ENCODE data around the gene ASCL3.
"Not testable (repeated sequence)": the region's sequence is repeated elsewhere in the genome, so short reads cannot be mapped to it uniquely, and the experiment has no call there.

Gene ASCL3, protein sequence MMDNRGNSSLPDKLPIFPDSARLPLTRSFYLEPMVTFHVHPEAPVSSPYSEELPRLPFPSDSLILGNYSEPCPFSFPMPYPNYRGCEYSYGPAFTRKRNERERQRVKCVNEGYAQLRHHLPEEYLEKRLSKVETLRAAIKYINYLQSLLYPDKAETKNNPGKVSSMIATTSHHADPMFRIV

DNA sequence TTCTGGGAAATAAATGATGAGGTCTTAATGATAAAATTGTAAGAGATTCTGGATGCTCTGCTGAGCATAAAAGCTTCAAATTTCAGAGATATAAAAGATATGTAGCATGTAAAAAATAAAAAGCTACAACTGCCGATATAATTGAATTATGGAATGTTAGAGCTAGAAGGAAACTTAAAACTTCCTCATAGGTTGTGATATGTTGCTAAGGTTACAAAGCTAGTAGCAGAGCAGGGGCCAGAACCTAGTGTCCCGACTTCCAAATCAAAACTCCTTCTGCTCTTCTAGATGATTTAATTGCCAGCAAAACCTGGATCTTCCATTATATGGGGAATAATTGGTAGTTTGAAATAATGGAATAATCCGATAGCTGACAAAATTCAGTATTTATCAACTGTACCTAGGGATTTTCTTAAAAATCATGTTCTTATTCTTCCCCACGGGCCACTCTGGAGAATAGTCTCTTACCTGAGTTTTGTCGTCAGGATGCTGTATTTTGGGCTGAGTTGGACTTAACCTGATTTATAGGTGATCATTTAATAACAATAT is at the start of gene ASCL3:
Gene ASCL3 (minus strand): TSS at position 499 of the 549 bp plus-strand sequence. CDS start 4,855 bp downstream, outside the sequence.
- Histone ChIP-seq H3K27me3 (ENCODE audit: control insufficient read depth in 1 of 2, insufficient read depth in 2 of 2, low read length in 2 of 2) (no peaks in the 10 kb centered on the region), H3K9me3 (ENCODE audit: control insufficient read depth in 1 of 2, low read length in 2 of 2) (no peaks in the 10 kb centered on the region), H3K36me3 (ENCODE audit: control insufficient read depth in 1 of 2, insufficient read depth in 2 of 2, low read length in 2 of 2) (peaks cover 5 to 6% of the 10 kb centered on the region in 2 donors), H3K4me3 (ENCODE audit: low read depth in 1 of 2, low read length in 2 of 2) (no peak within 1 kb of the TSS), H3K27ac (ENCODE audit: low read depth, low read length) (no peak within 1 kb of the TSS), H3K4me1 (ENCODE audit: control insufficient read depth in 1 of 2, insufficient read depth in 2 of 2, low read length in 2 of 2) (no peaks in the 10 kb centered on the region), H3K9ac (ENCODE audit: low read depth in 1 of 2, low read length in 2 of 2) (no peak within 1 kb of the TSS)

DNA sequence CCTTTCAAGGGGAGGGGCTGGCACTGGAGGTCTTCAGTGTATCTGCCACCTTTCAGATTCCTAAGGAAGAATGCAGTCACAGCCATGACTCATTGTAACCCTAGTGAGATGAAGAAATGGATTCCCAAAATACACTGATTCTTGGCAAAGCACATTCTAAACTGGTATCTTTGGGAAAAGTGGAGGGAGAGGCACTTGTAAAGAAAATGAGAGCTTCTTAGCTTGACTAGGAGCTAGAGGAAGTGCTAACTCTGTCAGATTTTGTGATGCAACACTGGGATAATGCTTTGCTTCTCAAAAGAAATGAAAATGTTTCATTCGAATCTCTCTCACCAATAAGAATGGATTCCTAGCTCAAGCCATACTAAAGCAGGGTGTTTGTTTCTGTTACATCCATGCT is 46.6 kb upstream of the ASCL3 start:
- Histone ChIP-seq H3K9me3 (ENCODE audit: control insufficient read depth in 1 of 2, low read length in 2 of 2) (no peaks in the 10 kb centered on the region), H3K27ac (ENCODE audit: low read depth, low read length) (no peak overlapping the region), H3K36me3 (ENCODE audit: control insufficient read depth in 1 of 2, insufficient read depth in 2 of 2, low read length in 2 of 2) (no peaks in the 10 kb centered on the region)

DNA sequence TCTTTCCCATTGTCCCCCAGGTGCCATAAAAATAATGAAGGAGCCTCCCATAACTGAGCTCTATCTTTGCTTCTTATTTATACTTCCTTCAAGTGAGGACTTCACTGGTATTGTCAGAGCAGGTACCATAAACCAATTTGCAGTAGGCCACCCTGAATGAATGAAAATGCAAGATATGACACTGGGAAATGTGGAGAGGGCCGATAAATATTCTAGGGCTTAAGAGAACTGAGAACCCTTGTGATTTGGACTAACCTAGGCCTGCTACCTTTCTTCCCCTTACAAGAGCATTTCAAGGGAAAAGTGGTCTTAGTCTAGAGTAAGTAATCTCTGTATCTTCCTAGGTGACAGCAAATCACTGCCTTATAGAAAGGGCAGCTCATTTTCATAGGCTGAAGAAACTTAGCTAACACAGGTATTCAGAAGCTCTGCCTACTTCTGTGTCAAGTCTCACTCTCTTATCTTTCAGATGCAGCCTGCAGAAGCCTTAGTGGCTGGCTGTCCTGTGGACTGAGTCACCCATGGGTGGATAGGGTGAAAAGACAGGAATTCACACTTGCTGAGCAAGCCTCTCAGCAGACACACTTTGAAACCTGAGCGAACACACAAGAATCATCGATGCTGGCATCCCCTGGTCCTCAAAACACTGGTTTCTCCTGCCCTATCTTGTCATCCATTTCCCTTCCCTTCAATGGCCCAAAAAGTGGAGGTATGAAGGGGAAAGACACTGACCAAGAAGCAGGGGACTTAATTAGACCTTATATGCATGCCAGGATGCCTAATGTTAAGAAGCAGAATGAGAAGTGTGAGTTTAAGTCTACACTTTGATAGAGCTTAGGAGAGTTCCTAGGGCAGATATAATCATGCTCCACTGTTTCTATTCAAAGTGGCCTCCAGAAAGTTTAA is 45.8 kb upstream of the ASCL3 start:
- H3K27me3 ChIP-seq (ENCODE audit: control insufficient read depth in 1 of 2, insufficient read depth in 2 of 2, low read length in 2 of 2): no peaks in the 10 kb centered on the region
- no peaks in the 10 kb centered on the region for H3K4me1 ChIP-seq (ENCODE audit: control insufficient read depth in 1 of 2, insufficient read depth in 2 of 2, low read length in 2 of 2)
- no peaks in the 10 kb centered on the region for H3K36me3 ChIP-seq (ENCODE audit: control insufficient read depth in 1 of 2, insufficient read depth in 2 of 2, low read length in 2 of 2)
- no peak overlapping the region for H3K4me3 ChIP-seq (ENCODE audit: low read depth in 1 of 2, low read length in 2 of 2)
- H3K9ac ChIP-seq (ENCODE audit: low read depth in 1 of 2, low read length in 2 of 2): no peak overlapping the region
- no peaks in the 10 kb centered on the region for H3K9me3 ChIP-seq (ENCODE audit: control insufficient read depth in 1 of 2, low read length in 2 of 2)
- H3K27ac ChIP-seq (ENCODE audit: low read depth, low read length): no peak overlapping the region

More for the DNA sequence above, 46.6 kb upstream of the ASCL3 start:
- Histone ChIP-seq H3K9ac (ENCODE audit: low read depth in 1 of 2, low read length in 2 of 2) (no peak overlapping the region), H3K4me1 (ENCODE audit: control insufficient read depth in 1 of 2, insufficient read depth in 2 of 2, low read length in 2 of 2) (no peaks in the 10 kb centered on the region), H3K27me3 (ENCODE audit: control insufficient read depth in 1 of 2, insufficient read depth in 2 of 2, low read length in 2 of 2) (peaks cover 0 to 1% of the 10 kb centered on the region in 2 donors), H3K4me3 (ENCODE audit: low read depth in 1 of 2, low read length in 2 of 2) (no peak overlapping the region)

DNA sequence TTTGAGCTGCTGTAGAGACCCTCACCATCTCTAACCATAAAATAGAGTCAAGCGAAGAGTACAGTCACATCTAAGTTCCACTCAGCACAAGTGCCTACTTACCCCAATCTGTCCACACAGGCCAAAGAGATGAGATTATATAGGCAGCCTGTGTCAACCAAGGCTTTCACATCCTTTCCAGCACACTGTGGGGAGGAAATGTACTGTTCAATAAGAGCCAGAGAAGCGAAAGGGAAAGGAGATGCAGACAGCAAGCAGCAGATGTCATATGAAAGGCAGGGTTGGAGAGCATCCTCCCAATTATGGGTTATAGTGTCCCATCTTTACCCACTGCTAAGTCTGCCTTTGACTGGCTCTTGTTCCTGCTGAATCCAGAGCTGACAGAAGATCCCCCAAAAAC is 44.6 kb upstream of the ASCL3 start:
- Histone ChIP-seq H3K4me1 (ENCODE audit: control insufficient read depth in 1 of 2, insufficient read depth in 2 of 2, low read length in 2 of 2) (no peaks in the 10 kb centered on the region), H3K4me3 (ENCODE audit: low read depth in 1 of 2, low read length in 2 of 2) (no peak overlapping the region), H3K27me3 (ENCODE audit: control insufficient read depth in 1 of 2, insufficient read depth in 2 of 2, low read length in 2 of 2) (no peaks in the 10 kb centered on the region), H3K36me3 (ENCODE audit: control insufficient read depth in 1 of 2, insufficient read depth in 2 of 2, low read length in 2 of 2) (no peaks in the 10 kb centered on the region), H3K9ac (ENCODE audit: low read depth in 1 of 2, low read length in 2 of 2) (no peak overlapping the region), H3K27ac (ENCODE audit: low read depth, low read length) (no peak overlapping the region), H3K9me3 (ENCODE audit: control insufficient read depth in 1 of 2, low read length in 2 of 2) (no peaks in the 10 kb centered on the region)

DNA sequence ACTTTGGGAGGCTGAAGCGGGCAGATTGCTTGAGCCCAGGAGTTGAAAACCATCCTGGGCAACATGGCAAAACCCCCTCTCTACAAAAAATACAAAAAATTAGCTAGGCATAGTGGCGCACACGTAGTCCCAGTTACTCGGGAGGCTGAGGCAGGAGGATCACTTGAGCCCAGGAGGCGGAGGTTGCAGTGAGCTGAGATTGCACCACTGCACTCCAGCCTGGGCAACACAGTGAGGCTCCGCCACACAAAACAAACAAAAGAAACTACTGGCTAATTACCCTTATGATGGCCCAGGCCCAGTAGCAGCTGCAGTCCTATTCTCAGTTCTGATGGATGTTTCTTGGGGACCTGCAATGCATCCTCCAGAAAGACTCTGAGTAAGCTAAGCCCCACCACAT is 44.0 kb upstream of the ASCL3 start:
- H3K4me1 ChIP-seq (ENCODE audit: control insufficient read depth in 1 of 2, insufficient read depth in 2 of 2, low read length in 2 of 2); H3K27me3 ChIP-seq (ENCODE audit: control insufficient read depth in 1 of 2, insufficient read depth in 2 of 2, low read length in 2 of 2); H3K9ac ChIP-seq (ENCODE audit: low read depth in 1 of 2, low read length in 2 of 2); H3K9me3 ChIP-seq (ENCODE audit: control insufficient read depth in 1 of 2, low read length in 2 of 2); H3K36me3 ChIP-seq (ENCODE audit: control insufficient read depth in 1 of 2, insufficient read depth in 2 of 2, low read length in 2 of 2); H3K4me3 ChIP-seq (ENCODE audit: low read depth in 1 of 2, low read length in 2 of 2); H3K27ac ChIP-seq (ENCODE audit: low read depth, low read length): not testable (repeated sequence)

DNA sequence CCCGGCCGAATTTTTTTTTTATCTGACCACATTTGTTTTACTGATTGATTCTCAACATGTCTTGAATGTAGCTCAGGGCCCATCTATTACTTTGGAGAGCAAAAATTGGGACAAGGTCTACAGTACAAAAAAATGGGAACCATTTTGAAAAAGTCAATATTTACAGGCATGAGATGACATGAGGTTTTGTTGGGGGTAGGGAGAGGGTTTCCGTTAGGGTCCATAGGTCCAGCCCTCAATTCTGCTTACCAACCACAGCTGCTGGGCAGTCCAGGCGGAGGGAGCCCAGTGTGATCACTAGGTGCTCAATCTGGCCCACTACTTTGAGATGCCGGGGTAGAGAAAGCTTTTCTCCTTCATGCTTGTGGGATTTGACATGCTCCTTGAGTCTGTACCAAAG is 42.6 kb upstream of the ASCL3 start:
- Histone ChIP-seq H3K9ac (ENCODE audit: low read depth in 1 of 2, low read length in 2 of 2) (no peak overlapping the region), H3K9me3 (ENCODE audit: control insufficient read depth in 1 of 2, low read length in 2 of 2) (no peaks in the 10 kb centered on the region), H3K27me3 (ENCODE audit: control insufficient read depth in 1 of 2, insufficient read depth in 2 of 2, low read length in 2 of 2) (no peaks in the 10 kb centered on the region), H3K4me3 (ENCODE audit: low read depth in 1 of 2, low read length in 2 of 2) (no peak overlapping the region), H3K4me1 (ENCODE audit: control insufficient read depth in 1 of 2, insufficient read depth in 2 of 2, low read length in 2 of 2) (no peaks in the 10 kb centered on the region), H3K27ac (ENCODE audit: low read depth, low read length) (no peak overlapping the region), H3K36me3 (ENCODE audit: control insufficient read depth in 1 of 2, insufficient read depth in 2 of 2, low read length in 2 of 2) (no peaks in the 10 kb centered on the region)

DNA sequence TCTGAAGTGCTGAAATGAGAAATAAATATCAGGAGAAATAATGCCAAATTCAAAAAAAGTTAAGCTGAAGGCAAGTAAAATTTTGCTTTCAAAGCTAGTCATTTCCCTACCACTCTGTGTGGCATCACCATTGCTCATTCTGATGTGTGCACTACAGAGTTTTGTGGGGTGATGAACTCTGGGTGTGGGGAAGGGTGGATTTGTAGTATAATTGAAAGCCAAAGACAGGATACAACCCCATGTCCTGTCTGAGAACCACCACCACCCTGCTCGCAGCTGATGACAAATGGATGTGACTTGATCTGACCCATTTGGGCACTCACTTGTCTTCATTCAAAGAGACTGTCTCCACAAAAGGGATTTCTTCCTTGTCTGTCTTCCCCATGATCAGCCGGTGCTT is 40.7 kb upstream of the ASCL3 start:
- no peak overlapping the region for H3K4me3 ChIP-seq (ENCODE audit: low read depth in 1 of 2, low read length in 2 of 2)
- no peak overlapping the region for H3K9ac ChIP-seq (ENCODE audit: low read depth in 1 of 2, low read length in 2 of 2)
- H3K9me3 ChIP-seq (ENCODE audit: control insufficient read depth in 1 of 2, low read length in 2 of 2): no peaks in the 10 kb centered on the region
- H3K27me3 ChIP-seq (ENCODE audit: control insufficient read depth in 1 of 2, insufficient read depth in 2 of 2, low read length in 2 of 2): no peaks in the 10 kb centered on the region
- no peaks in the 10 kb centered on the region for H3K36me3 ChIP-seq (ENCODE audit: control insufficient read depth in 1 of 2, insufficient read depth in 2 of 2, low read length in 2 of 2)
- H3K4me1 ChIP-seq (ENCODE audit: control insufficient read depth in 1 of 2, insufficient read depth in 2 of 2, low read length in 2 of 2): no peaks in the 10 kb centered on the region
- H3K27ac ChIP-seq (ENCODE audit: low read depth, low read length): no peak overlapping the region

DNA sequence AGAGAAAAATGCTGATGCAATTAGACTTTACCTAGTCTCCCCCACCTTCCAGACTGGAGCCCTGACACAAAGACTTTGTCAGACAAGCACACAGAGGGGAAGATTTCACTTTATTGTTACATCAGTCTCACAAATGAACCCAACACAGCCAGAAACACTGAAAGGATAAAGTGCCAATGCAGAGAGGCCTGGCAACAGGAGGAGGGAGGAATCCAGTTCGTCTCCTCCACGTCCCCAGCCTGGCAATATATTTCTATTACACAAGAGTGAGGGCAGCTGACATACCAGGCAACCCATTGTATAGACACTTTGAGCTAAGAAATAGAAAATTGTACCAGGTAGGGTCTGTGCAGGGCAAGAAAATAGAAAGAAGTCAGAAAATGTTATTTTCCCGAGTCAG is 37.7 kb upstream of the ASCL3 start:
- Histone ChIP-seq H3K9ac (ENCODE audit: low read depth in 1 of 2, low read length in 2 of 2) (no peak overlapping the region), H3K27ac (ENCODE audit: low read depth, low read length) (no peak overlapping the region), H3K9me3 (ENCODE audit: control insufficient read depth in 1 of 2, low read length in 2 of 2) (no peaks in the 10 kb centered on the region), H3K27me3 (ENCODE audit: control insufficient read depth in 1 of 2, insufficient read depth in 2 of 2, low read length in 2 of 2) (no peaks in the 10 kb centered on the region), H3K4me3 (ENCODE audit: low read depth in 1 of 2, low read length in 2 of 2) (no peak overlapping the region), H3K36me3 (ENCODE audit: control insufficient read depth in 1 of 2, insufficient read depth in 2 of 2, low read length in 2 of 2) (no peaks in the 10 kb centered on the region), H3K4me1 (ENCODE audit: control insufficient read depth in 1 of 2, insufficient read depth in 2 of 2, low read length in 2 of 2) (no peaks in the 10 kb centered on the region)

DNA sequence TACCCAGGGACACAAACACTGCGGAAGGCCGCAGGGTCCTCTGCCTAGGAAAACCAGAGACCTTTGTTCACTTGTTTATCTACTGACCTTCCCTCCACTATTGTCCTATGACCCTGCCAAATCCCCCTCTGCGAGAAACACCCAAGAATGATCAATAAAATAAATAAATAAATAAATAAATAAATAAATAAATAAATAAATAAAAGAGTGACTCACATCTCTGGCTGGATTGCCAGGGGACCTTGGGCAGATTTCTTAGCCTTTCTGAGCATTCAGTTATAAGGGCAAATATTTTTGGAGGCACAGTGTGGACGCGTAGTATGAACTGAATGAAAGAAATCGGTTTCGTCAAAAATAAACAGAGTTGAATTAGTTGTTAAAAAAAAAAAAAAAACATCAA is 36.5 kb upstream of the ASCL3 start:
- H3K4me3 ChIP-seq (ENCODE audit: low read depth in 1 of 2, low read length in 2 of 2); H3K4me1 ChIP-seq (ENCODE audit: control insufficient read depth in 1 of 2, insufficient read depth in 2 of 2, low read length in 2 of 2); H3K27ac ChIP-seq (ENCODE audit: low read depth, low read length); H3K36me3 ChIP-seq (ENCODE audit: control insufficient read depth in 1 of 2, insufficient read depth in 2 of 2, low read length in 2 of 2); H3K9ac ChIP-seq (ENCODE audit: low read depth in 1 of 2, low read length in 2 of 2); H3K27me3 ChIP-seq (ENCODE audit: control insufficient read depth in 1 of 2, insufficient read depth in 2 of 2, low read length in 2 of 2); H3K9me3 ChIP-seq (ENCODE audit: control insufficient read depth in 1 of 2, low read length in 2 of 2): not testable (repeated sequence)

DNA sequence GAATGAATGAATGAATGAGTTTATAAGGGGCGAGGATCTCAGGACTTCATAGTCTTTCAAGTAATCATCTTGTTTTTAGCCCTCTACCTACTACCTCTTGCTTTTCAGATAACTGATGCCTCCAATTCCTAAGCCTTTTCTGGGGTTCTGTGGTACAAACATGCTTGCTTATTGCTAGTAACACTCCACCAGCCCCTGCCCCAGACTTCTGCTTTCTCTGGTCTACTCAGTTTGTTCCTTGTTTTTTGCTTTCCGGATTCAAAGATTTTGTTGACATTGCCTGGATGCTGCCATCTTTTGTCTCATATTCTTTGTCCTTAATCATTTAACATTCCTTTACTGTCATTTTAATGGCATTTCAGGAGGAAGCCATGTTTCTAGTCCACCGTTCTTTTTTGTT is 30.3 kb upstream of the ASCL3 start:
- H3K4me3 ChIP-seq (ENCODE audit: low read depth in 1 of 2, low read length in 2 of 2): no peak overlapping the region
- no peaks in the 10 kb centered on the region for H3K4me1 ChIP-seq (ENCODE audit: control insufficient read depth in 1 of 2, insufficient read depth in 2 of 2, low read length in 2 of 2)
- no peak overlapping the region for H3K27ac ChIP-seq (ENCODE audit: low read depth, low read length)
- H3K27me3 ChIP-seq (ENCODE audit: control insufficient read depth in 1 of 2, insufficient read depth in 2 of 2, low read length in 2 of 2): no peaks in the 10 kb centered on the region
- no peak overlapping the region for H3K9ac ChIP-seq (ENCODE audit: low read depth in 1 of 2, low read length in 2 of 2)
- no peaks in the 10 kb centered on the region for H3K36me3 ChIP-seq (ENCODE audit: control insufficient read depth in 1 of 2, insufficient read depth in 2 of 2, low read length in 2 of 2)
- H3K9me3 ChIP-seq (ENCODE audit: control insufficient read depth in 1 of 2, low read length in 2 of 2): no peaks in the 10 kb centered on the region
